Esophagus squamous epithelium (tissue), 5 donors: Measurements from ENCODE around the gene PRKAB1. TPM values are rescaled to one million over a fixed set of nuclear protein-coding genes. Genes with fewer than 3 reads are reported as not detected.

Source experiments
- DNase-seq: peaks from one replicate; lab custom pipeline; 2025; lab: John Stamatoyannopoulos, UW
- H3K27ac ChIP-seq, 4 donors: fragments of 200-600 bp; sonication (generic); one replicate each; pipeline ENCODE4 v1.5.1; 2016 to 2019; ENCODE audit warnings: mild to moderate bottlenecking in 1 of 4
- H3K27me3 ChIP-seq, 4 donors: fragments of 200-600 bp; sonication (generic); 1 replicate in 3 of 4; 2 replicates in 1 of 4; pipeline versions ENCODE4 v1.5.1 to v1.6.0; 2017 to 2021; ENCODE audit warnings: antibody characterized with exemption in 1 of 4
- H3K36me3 ChIP-seq, 3 donors: fragments of 200-600 bp; sonication (generic); one replicate each; pipeline ENCODE4 v1.5.1; 2016 to 2019
- H3K4me1 ChIP-seq, 3 donors: fragments of 200-600 bp; sonication (generic); one replicate each; pipeline ENCODE4 v1.5.1; 2017 to 2019
- H3K4me3 ChIP-seq, 4 donors: fragments of 200-600 bp; sonication (generic); 1 replicate in 3 of 4; 2 replicates in 1 of 4; pipeline ENCODE4 v1.5.1; 2016 to 2019; ENCODE audit warnings: mild to moderate bottlenecking in 2 of 4, moderate library complexity in 1 of 4
- H3K9me3 ChIP-seq, 3 donors: fragments of 200-600 bp; sonication (generic); one replicate each; pipeline ENCODE4 v1.5.1; 2016 to 2019
- POLR2A ChIP-seq, 4 donors: fragments of 450-650 bp; IDR thresholded peaks; one replicate each; pipeline ENCODE4 v1.6.1; 2017; ENCODE audit warnings: antibody characterized with exemption in 4 of 4, mild to moderate bottlenecking in 4 of 4, moderate library complexity in 3 of 4
- WGBS, 2 donors: methylation state at CpG; one replicate each; pipeline ENCODE4 v1.1.5; 2018; 5-methylcytosine and 5-hydroxymethylcytosine counted together
- intact Hi-C: fragments of 100-400 bp; cut with DNase I; formaldehyde crosslinking; loops from one replicate; pipeline ENCODE4 v1.15.0; 2022
- small RNA-seq, 4 donors: library from RNA; depleted of rRNA; stranded (forward); fragments of <200 nt; gene quantifications; one replicate each; pipeline ENCODE3, GENCODE V24; 2016
- total RNA-seq, 4 donors: library from RNA; depleted of rRNA; stranded (reverse); fragments of >200 nt; gene quantifications; one replicate each; pipeline ENCODE4 v1.1.0, GENCODE V29; 2016
- TF ChIP-seq, protein P1 (sequence below), 6 experiments: fragments of 450-650 bp in 4 of 6; fragments of 200-600 bp in 2 of 6; sonication (generic) in 2 of 6; IDR thresholded peaks; one replicate each; pipeline ENCODE4 v1.5.1; 2016 to 2019; ENCODE audit warnings: antibody characterized with exemption in 6 of 6, mild to moderate bottlenecking in 4 of 6, moderate library complexity in 4 of 6
- donor health status: DM: yes; HTN: yes; CAD: no.

Gene PRKAB1
- total RNA-seq, 4 donors from 2014 or later = 18.2 to 217 (median 46.7) TPM

GRCh38 chr12:119728444-119728745, 60.5 kb downstream of the PRKAB1 start:
- Histone ChIP-seq H3K27ac (no peak overlapping the region), H3K4me1 (no peaks in the 10 kb centered on the region), H3K36me3 (peaks cover 0 to 3% (median 0%) of the 10 kb centered on the region in 3 donors), H3K27me3 (no peaks in the 10 kb centered on the region), H3K9me3 (no peaks in the 10 kb centered on the region), H3K4me3 (no peak overlapping the region)
- TF ChIP-seq POLR2A (IDR thresholded peaks at IDR 0.05) = no peak
- TF ChIP-seq, protein P1, sequence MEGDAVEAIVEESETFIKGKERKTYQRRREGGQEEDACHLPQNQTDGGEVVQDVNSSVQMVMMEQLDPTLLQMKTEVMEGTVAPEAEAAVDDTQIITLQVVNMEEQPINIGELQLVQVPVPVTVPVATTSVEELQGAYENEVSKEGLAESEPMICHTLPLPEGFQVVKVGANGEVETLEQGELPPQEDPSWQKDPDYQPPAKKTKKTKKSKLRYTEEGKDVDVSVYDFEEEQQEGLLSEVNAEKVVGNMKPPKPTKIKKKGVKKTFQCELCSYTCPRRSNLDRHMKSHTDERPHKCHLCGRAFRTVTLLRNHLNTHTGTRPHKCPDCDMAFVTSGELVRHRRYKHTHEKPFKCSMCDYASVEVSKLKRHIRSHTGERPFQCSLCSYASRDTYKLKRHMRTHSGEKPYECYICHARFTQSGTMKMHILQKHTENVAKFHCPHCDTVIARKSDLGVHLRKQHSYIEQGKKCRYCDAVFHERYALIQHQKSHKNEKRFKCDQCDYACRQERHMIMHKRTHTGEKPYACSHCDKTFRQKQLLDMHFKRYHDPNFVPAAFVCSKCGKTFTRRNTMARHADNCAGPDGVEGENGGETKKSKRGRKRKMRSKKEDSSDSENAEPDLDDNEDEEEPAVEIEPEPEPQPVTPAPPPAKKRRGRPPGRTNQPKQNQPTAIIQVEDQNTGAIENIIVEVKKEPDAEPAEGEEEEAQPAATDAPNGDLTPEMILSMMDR (IDR thresholded peaks at IDR 0.05) = no peak
- WGBS, 2 donors = 64% methylated on average over 6 of the region's 6 CpGs
- intact Hi-C loops = no loop called here
- DNase-seq = no peak

- Histone ChIP-seq H3K4me3 (no peak overlapping the region), H3K27ac (no peak overlapping the region), H3K36me3 (peaks cover 0 to 18% (median 0%) of the 10 kb centered on the region in 3 donors), H3K9me3 (no peaks in the 10 kb centered on the region), H3K27me3 (no peaks in the 10 kb centered on the region), H3K4me1 (no peaks in the 10 kb centered on the region)
- no peak for DNase-seq
- intact Hi-C loops = no loop called here
- 91 to 92% methylated on average over 8 of the region's 8 CpGs for WGBS, 2 donors
- TF ChIP-seq POLR2A (IDR thresholded peaks at IDR 0.05) = no peak
- TF ChIP-seq, protein P1 (IDR thresholded peaks at IDR 0.05) = no peak
Observed at GRCh38 chr12:119729871-119730270, 61.9 kb downstream of the PRKAB1 start.

- WGBS, 2 donors = 88 to 89% methylated on average over 7 of the region's 13 CpGs
- Histone ChIP-seq H3K36me3 (peaks cover 0 to 19% (median 0%) of the 10 kb centered on the region in 3 donors), H3K4me1 (no peaks in the 10 kb centered on the region), H3K4me3 (no peak overlapping the region), H3K27ac (no peak overlapping the region), H3K9me3 (no peaks in the 10 kb centered on the region), H3K27me3 (no peaks in the 10 kb centered on the region)
- TF ChIP-seq, protein P1 (IDR thresholded peaks at IDR 0.05) = no peak
- no peak for TF ChIP-seq POLR2A (IDR thresholded peaks at IDR 0.05)
- intact Hi-C loops = no loop called here
- DNase-seq = no peak
Observed at GRCh38 chr12:119730381-119730780, 62.4 kb downstream of the PRKAB1 start.

Small RNA genes lying within 50 kb of the gene (small RNA-seq; reads per million reads assigned to genes)
- gene RN7SKP197 = 0 reads per million in 4 donors

Other genes starting within 250 kb of the PRKAB1 start
- under 1 TPM in 3 of 4 donors, not detected in 1; 0.13 to 0.19 (median 0.15) TPM for gene TMEM233, start 74.4 kb upstream of the PRKAB1 start, total RNA-seq
- 10 to 100 TPM in 3 of 4 donors, 1 to 10 TPM in 1; 6.7 to 23.1 (median 13.9) TPM for gene CIT, start 209.2 kb downstream of the PRKAB1 start, total RNA-seq